ENCODE results near the gene EGFL7. TPM values are rescaled to one million over a fixed set of nuclear protein-coding genes. Genes with fewer than 3 reads are reported as not detected.

The EGFL7 gene
- total RNA-seq, 4 donors from 2014 or later = 38.8 to 81.0 (median 56.4) TPM

GRCh38 chr9:136685790-136686533, 23.2 kb downstream of the EGFL7 start:
- no peak for ATAC-seq
- Histone ChIP-seq H3K36me3 (no peaks in the 10 kb centered on the region), H3K27me3 (no peaks in the 10 kb centered on the region), H3K27ac (peak overlapping the region in 3 of 4 donors; percentile 83 to 90 (median 84)), H3K4me3 (peak overlapping the region; percentile 71 to 96), H3K4me1 (peaks cover 0 to 74% (median 32%) of the 10 kb centered on the region in 3 donors), H3K9me3 (no peaks in the 10 kb centered on the region)
- TF ChIP-seq POLR2AphosphoS5 (IDR thresholded peaks at IDR 0.05) = no peak
- no peak for TF ChIP-seq POLR2A (IDR thresholded peaks at IDR 0.05)
- 80% methylated on average over 1 of the region's 19 CpGs; no CpG with 5 or more reads in 1 of the 2 donors for WGBS, 2 donors (ENCODE audit: low coverage in 1 of 2)

DNA sequence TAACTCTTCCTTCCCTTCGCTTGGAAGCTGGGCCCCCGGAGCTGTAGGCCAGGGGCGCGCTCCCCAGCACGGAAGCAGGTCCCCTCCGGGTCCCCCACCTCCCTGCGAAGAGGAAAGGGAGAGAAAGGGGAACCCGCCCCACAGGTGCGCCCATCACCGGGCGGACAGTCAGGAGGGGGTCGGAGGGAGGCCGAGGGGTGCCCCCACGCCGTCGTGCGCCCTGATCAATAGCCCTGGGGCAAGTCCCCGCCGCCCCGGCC, 23.7 kb downstream of the EGFL7 start:
- no peaks in the 10 kb centered on the region for H3K9me3 ChIP-seq
- ATAC-seq = no peak

DNA sequence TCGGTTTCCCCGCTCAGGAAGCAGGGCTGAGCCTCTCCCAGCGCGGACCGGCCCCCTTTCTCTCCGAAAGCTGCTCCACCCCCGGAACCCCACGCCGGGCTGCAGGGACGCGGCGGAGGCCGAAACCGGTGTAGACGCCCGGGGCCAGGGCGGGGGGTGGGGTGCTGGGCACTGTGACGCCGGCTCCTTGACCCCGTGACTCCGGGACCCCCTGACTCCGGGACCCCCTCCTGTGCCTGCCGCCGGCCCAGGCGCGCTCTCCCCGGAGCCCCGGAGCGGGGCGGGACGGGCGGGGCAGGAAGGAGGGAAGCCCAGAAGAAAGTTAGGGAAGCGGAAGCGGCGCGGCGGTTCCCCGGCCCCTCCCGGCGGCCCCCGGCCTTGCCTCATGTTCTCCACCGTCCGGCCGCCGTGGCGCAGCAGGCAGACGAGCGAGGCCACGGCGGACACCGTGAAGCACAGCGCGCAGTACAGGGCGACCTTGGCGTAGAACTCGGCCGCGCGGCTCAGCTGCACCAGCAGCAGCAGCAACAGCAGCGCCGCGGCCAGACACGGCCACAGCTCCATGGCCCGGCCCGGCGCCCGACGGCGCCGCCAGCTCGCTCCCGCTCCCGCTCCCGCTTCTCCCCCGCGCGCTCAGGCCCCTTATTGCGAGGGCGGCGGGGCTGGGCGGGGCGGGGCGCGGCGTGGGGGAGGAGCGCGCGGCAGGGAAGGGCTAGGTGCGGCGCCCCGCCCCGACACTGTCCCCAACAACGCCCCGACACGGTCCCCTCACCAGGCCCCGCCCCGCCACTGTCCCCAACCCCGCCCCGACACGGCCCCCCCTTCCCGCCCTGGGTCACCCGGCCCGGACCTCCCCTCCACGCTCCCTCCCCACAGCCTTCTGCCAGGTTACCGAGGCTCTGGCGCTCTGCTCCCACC, 24.3 kb downstream of the EGFL7 start, which contains the start of gene AGPAT2:
Gene AGPAT2 (minus strand): TSS at position 664 of the 918 bp plus-strand sequence. CDS start 100 bp downstream, at position 564.
- H3K27ac ChIP-seq = peak within 1 kb of the TSS; percentile 21 to 90 (median 84)
- no peaks in the 10 kb centered on the region for H3K36me3 ChIP-seq
- H3K4me1 ChIP-seq = peaks cover 0 to 81% (median 32%) of the 10 kb centered on the region in 3 donors
- WGBS, 2 donors (ENCODE audit: low coverage in 1 of 2) = no CpG with 5 or more reads among the region's 106 CpGs
- H3K27me3 ChIP-seq = no peaks in the 10 kb centered on the region
- peak within 1 kb of the TSS; percentile 71 to 96 for H3K4me3 ChIP-seq
- peak; percentile 74 for ATAC-seq
- H3K9me3 ChIP-seq = no peaks in the 10 kb centered on the region
- TF ChIP-seq, protein P1, sequence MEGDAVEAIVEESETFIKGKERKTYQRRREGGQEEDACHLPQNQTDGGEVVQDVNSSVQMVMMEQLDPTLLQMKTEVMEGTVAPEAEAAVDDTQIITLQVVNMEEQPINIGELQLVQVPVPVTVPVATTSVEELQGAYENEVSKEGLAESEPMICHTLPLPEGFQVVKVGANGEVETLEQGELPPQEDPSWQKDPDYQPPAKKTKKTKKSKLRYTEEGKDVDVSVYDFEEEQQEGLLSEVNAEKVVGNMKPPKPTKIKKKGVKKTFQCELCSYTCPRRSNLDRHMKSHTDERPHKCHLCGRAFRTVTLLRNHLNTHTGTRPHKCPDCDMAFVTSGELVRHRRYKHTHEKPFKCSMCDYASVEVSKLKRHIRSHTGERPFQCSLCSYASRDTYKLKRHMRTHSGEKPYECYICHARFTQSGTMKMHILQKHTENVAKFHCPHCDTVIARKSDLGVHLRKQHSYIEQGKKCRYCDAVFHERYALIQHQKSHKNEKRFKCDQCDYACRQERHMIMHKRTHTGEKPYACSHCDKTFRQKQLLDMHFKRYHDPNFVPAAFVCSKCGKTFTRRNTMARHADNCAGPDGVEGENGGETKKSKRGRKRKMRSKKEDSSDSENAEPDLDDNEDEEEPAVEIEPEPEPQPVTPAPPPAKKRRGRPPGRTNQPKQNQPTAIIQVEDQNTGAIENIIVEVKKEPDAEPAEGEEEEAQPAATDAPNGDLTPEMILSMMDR (IDR thresholded peaks at IDR 0.05) = peak in 2 of 4 experiments; percentile 21 to 29
- TF ChIP-seq POLR2A (IDR thresholded peaks at IDR 0.05) = peak; percentile 52 to 66
- TF ChIP-seq EP300 (IDR thresholded peaks at IDR 0.05) = no peak
- TF ChIP-seq POLR2AphosphoS5 (IDR thresholded peaks at IDR 0.05) = no peak

More for the DNA sequence above, 23.7 kb downstream of the EGFL7 start:
- Histone ChIP-seq H3K4me3 (peak overlapping the region; percentile 71 to 96), H3K36me3 (no peaks in the 10 kb centered on the region), H3K27ac (peak overlapping the region; percentile 21 to 90 (median 84)), H3K4me1 (peaks cover 0 to 79% (median 32%) of the 10 kb centered on the region in 3 donors), H3K27me3 (no peaks in the 10 kb centered on the region)
- TF ChIP-seq POLR2AphosphoS5 (IDR thresholded peaks at IDR 0.05) (no peak), EP300 (IDR thresholded peaks at IDR 0.05) (no peak), POLR2A (IDR thresholded peaks at IDR 0.05) (no peak)
- TF ChIP-seq, protein P1 (IDR thresholded peaks at IDR 0.05) = no peak
- no CpG with 5 or more reads among the region's 20 CpGs for WGBS, 2 donors (ENCODE audit: low coverage in 1 of 2)

DNA sequence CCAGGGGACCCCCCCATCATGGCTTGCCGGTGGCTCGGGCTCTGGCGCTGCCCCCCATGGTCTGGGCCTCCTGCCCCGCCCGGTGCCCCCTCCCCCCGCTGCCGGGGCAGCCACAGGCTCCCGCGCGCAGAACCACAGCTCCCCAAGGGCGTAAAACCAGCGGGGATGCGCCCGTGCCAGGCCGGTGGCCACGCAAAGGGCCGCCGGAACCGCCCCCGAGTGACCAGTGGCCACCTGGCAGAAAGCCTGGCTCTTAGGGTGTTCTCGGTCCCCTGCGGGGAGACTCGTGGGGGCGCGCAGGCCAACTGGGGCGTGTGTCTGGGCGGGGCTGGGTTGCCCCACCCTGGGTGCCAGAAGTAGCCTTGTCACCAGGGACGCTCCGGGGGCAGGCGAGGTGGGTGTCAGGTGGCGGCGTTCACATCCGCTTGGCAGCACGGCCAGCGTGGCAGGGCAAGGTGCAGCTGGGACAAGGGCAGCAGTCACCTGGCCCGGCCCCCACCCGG, 25.1 kb downstream of the EGFL7 start:
- H3K27me3 ChIP-seq = no peaks in the 10 kb centered on the region
- H3K36me3 ChIP-seq = no peaks in the 10 kb centered on the region
- H3K27ac ChIP-seq = peak overlapping the region; percentile 21 to 90 (median 84)
- no CpG with 5 or more reads among the region's 37 CpGs for WGBS, 2 donors (ENCODE audit: low coverage in 1 of 2)
- peak overlapping the region; percentile 71 to 96 for H3K4me3 ChIP-seq
- H3K4me1 ChIP-seq = peaks cover 0 to 78% (median 32%) of the 10 kb centered on the region in 3 donors
- TF ChIP-seq EP300 (IDR thresholded peaks at IDR 0.05) = no peak
- TF ChIP-seq POLR2AphosphoS5 (IDR thresholded peaks at IDR 0.05) = no peak
- no peak for TF ChIP-seq POLR2A (IDR thresholded peaks at IDR 0.05)
- TF ChIP-seq, protein P1 (IDR thresholded peaks at IDR 0.05) = no peak
- H3K9me3 ChIP-seq = no peaks in the 10 kb centered on the region
- ATAC-seq = peak; percentile 2

Data from gastroesophageal sphincter (tissue), 4 donors.